OCI-LY1 (cell line): Measurements from ENCODE around the gene PDF.

Source experiments
- H2AFZ ChIP-seq: fragments of 200-600 bp; sonication (generic), shearing (Covaris generic); 2 replicates; pipeline ENCODE4 v1.6.0; 2014; ENCODE audit warnings: antibody characterized with exemption, mild to moderate bottlenecking, low read length
- H3F3A ChIP-seq: fragments of 200-600 bp; sonication (generic), shearing (Covaris generic); 2 replicates; pipeline ENCODE4 v1.6.0; 2014; ENCODE audit warnings: mild to moderate bottlenecking, antibody characterized with exemption, low read length, moderate library complexity; ENCODE audit not compliant: insufficient read depth
- H3K27ac ChIP-seq: fragments of 200-600 bp; sonication (generic); 2 replicates; pipeline ENCODE4 v1.5.1; 2014; ENCODE audit warnings: low read length, mixed run types, mild to moderate bottlenecking, low read depth; ENCODE audit not compliant: poor library complexity, severe bottlenecking
- H3K27me3 ChIP-seq: fragments of 200-600 bp; sonication (generic); 2 replicates; pipeline ENCODE4 v1.6.0; 2014; ENCODE audit warnings: antibody characterized with exemption, mild to moderate bottlenecking, low read length, moderate library complexity; ENCODE audit not compliant: insufficient read depth
- H3K36me3 ChIP-seq: fragments of 200-600 bp; sonication (generic); 2 replicates; pipeline ENCODE4 v1.6.1; 2014; ENCODE audit warnings: mild to moderate bottlenecking, antibody characterized with exemption, low read length, moderate library complexity, mixed read lengths; ENCODE audit not compliant: insufficient read depth
- H3K4me1 ChIP-seq: fragments of 200-600 bp; sonication (generic); 2 replicates; pipeline ENCODE4 v1.5.1; 2014; ENCODE audit warnings: mild to moderate bottlenecking, low read length, moderate library complexity; ENCODE audit not compliant: insufficient read depth, severe bottlenecking
- H3K4me2 ChIP-seq: fragments of 200-600 bp; sonication (generic), shearing (Covaris generic); 2 replicates; pipeline ENCODE4 v1.6.1; 2014; ENCODE audit warnings: low read length
- H3K4me3 ChIP-seq: fragments of 200-600 bp; sonication (generic); 2 replicates; pipeline ENCODE4 v1.5.1; 2014; ENCODE audit warnings: low read length, low read depth, mild to moderate bottlenecking, mixed read lengths; ENCODE audit not compliant: poor library complexity, severe bottlenecking
- H3K79me2 ChIP-seq: fragments of 200-600 bp; shearing (Covaris generic); 2 replicates; pipeline ENCODE4 v1.6.1; 2016; ENCODE audit warnings: mixed run types, low read length, mixed read lengths; ENCODE audit not compliant: insufficient read depth
- H3K9ac ChIP-seq: fragments of 200-600 bp; sonication (generic), shearing (Covaris generic); 2 replicates; pipeline ENCODE4 v1.6.1; 2014; ENCODE audit warnings: mild to moderate bottlenecking, low read length, mixed read lengths
- H3K9me2 ChIP-seq: fragments of 200-600 bp; sonication (generic), shearing (Covaris generic); 2 replicates; pipeline ENCODE4 v1.6.1; 2014; ENCODE audit warnings: low read depth, mild to moderate bottlenecking, low read length, mixed read lengths
- H3K9me3 ChIP-seq: fragments of 200-600 bp; shearing (Covaris generic); 2 replicates; pipeline ENCODE4 v1.6.1; 2014; ENCODE audit warnings: low read length, mixed read lengths
- H4K20me1 ChIP-seq: fragments of 200-600 bp; sonication (generic), shearing (Covaris generic); 2 replicates; pipeline ENCODE4 v1.6.0; 2016; ENCODE audit warnings: mild to moderate bottlenecking, low read length; ENCODE audit not compliant: insufficient read depth
- EZH2 ChIP-seq: fragments of 200-600 bp; sonication (generic), shearing (Covaris generic); IDR thresholded peaks from 2 replicates; pipeline ENCODE4 v1.8.0; 2017; ENCODE audit warnings: borderline replicate concordance, mixed run types, mild to moderate bottlenecking, antibody characterized with exemption, low read length, moderate library complexity, mixed read lengths
- TF ChIP-seq, protein P1 (sequence below): fragments of 200-600 bp; sonication (generic), shearing (Covaris generic); IDR thresholded peaks from 2 replicates; pipeline ENCODE4 v1.5.1; 2017; ENCODE audit warnings: mild to moderate bottlenecking, antibody characterized with exemption, low read length, moderate library complexity, mixed read lengths

Gene PDF, protein sequence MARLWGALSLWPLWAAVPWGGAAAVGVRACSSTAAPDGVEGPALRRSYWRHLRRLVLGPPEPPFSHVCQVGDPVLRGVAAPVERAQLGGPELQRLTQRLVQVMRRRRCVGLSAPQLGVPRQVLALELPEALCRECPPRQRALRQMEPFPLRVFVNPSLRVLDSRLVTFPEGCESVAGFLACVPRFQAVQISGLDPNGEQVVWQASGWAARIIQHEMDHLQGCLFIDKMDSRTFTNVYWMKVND

DNA sequence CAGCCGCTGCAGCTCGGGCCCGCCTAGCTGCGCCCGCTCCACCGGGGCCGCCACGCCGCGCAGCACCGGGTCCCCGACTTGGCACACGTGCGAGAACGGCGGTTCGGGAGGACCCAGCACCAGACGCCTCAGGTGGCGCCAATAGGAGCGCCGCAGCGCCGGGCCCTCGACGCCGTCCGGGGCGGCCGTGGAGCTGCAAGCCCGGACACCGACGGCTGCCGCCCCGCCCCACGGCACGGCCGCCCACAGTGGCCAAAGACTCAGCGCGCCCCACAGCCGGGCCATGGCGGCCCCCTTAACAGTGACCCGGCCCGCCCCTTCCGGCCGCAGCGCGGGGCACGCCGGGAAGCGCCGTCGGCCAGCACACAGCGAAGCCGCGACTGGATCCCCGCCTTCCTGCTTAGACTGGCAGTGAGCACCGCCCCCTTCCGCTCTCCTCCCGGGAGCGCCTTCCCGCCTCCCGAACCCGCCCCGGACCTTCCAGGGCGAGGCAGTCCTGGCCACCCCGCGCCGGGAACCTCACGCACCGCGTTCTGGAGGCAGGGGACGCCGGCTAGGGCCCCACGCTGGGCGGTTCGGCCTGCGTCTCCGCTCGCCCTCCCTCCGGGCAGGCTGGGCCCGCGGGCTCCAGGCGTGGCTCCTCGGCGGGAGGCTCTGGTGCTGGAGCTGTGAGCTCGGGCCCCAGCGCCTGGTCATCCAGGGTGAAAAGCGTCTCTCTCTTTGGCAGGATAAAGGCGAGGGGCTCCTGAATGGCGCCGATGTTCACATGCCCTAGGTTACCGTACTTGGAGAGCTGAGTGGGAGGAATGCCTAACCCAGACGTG is at the start of gene PDF:
PDF (minus strand) TSS at position 303 of the 824 bp plus-strand sequence; CDS start at position 285, 18 bp downstream.
- Histone ChIP-seq H3K9me2 (no peaks in the 10 kb centered on the region), H3K79me2 (peaks cover 39% of the 10 kb centered on the region), H3K4me1 (peaks cover 44% of the 10 kb centered on the region), H3K4me3 (peak within 1 kb of the TSS; percentile 84), H3K27ac (peak within 1 kb of the TSS; percentile 28), H3K27me3 (no peaks in the 10 kb centered on the region), H4K20me1 (no peaks in the 10 kb centered on the region), H2AFZ (no peak within 1 kb of the TSS), H3K36me3 (peaks cover 59% of the 10 kb centered on the region), H3K4me2 (peak within 1 kb of the TSS; percentile 82), H3F3A (no peaks in the 10 kb centered on the region), H3K9ac (peak within 1 kb of the TSS; percentile 76), H3K9me3 (no peaks in the 10 kb centered on the region)
- TF ChIP-seq, protein P1, sequence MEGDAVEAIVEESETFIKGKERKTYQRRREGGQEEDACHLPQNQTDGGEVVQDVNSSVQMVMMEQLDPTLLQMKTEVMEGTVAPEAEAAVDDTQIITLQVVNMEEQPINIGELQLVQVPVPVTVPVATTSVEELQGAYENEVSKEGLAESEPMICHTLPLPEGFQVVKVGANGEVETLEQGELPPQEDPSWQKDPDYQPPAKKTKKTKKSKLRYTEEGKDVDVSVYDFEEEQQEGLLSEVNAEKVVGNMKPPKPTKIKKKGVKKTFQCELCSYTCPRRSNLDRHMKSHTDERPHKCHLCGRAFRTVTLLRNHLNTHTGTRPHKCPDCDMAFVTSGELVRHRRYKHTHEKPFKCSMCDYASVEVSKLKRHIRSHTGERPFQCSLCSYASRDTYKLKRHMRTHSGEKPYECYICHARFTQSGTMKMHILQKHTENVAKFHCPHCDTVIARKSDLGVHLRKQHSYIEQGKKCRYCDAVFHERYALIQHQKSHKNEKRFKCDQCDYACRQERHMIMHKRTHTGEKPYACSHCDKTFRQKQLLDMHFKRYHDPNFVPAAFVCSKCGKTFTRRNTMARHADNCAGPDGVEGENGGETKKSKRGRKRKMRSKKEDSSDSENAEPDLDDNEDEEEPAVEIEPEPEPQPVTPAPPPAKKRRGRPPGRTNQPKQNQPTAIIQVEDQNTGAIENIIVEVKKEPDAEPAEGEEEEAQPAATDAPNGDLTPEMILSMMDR: no peak
- no peak for TF ChIP-seq EZH2

DNA sequence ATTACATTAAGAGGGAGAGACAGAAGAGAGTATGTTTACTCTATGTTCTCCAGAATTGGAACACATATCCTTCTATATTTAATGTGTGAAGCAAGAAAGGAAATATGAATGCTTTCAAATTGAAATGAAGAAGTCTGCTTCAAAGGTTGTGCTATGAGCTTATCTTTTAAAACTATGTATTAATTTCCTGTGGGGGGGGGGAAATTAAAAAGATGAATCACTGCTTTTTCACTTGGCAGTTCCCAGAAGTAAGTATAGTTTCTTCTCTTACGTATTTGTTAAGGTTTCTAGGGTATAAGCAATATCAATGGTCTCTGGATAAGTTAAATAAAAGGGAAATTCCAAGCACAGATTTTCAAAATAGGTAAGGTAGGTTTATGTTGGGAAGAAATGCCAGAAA is 48.4 kb upstream of the PDF start:
- peaks cover 81% of the 10 kb centered on the region for H3K36me3 ChIP-seq
- H3K4me1 ChIP-seq: peaks cover 3% of the 10 kb centered on the region
- H3K27ac ChIP-seq: no peak overlapping the region

DNA sequence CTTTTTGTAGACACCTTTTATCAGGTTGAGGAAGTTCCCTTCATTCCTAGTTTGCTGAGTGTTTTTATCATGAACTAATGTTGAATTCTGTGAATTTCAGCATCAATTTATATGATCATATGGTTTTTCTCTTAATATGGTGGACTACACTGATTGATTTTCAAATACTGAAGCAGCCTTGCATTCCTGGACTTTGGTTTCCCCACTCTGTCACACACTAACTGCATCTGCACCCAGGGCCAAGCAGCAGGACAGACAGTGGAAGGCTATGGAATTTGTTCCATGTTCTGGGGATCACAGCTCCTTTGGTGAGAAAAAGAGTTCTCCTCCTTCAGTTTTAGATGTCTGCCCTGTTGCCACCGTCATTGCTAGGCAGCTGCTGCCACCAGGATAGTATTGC is 47.6 kb upstream of the PDF start:
- Histone ChIP-seq H3K79me2 (peaks cover 7% of the 10 kb centered on the region), H3K36me3 (peaks cover 79% of the 10 kb centered on the region)

More for the DNA sequence above, 48.4 kb upstream of the PDF start:
- H3F3A ChIP-seq: no peaks in the 10 kb centered on the region
- no peak overlapping the region for H3K4me2 ChIP-seq
- H3K9me3 ChIP-seq: no peaks in the 10 kb centered on the region
- H3K4me3 ChIP-seq: no peak overlapping the region
- H3K9me2 ChIP-seq: no peaks in the 10 kb centered on the region
- H3K79me2 ChIP-seq: peaks cover 13% of the 10 kb centered on the region
- no peaks in the 10 kb centered on the region for H3K27me3 ChIP-seq
- TF ChIP-seq, protein P1: no peak
- no peak for TF ChIP-seq EZH2
- H4K20me1 ChIP-seq: no peaks in the 10 kb centered on the region
- no peak overlapping the region for H3K9ac ChIP-seq
- H2AFZ ChIP-seq: no peak overlapping the region

More for the DNA sequence above, 47.6 kb upstream of the PDF start:
- Histone ChIP-seq H3K27ac (no peak overlapping the region), H3K9ac (no peak overlapping the region), H2AFZ (no peak overlapping the region), H4K20me1 (no peaks in the 10 kb centered on the region), H3F3A (no peaks in the 10 kb centered on the region), H3K4me3 (no peak overlapping the region), H3K9me2 (no peaks in the 10 kb centered on the region), H3K4me1 (peaks cover under 1% of the 10 kb centered on the region), H3K9me3 (no peaks in the 10 kb centered on the region), H3K4me2 (no peak overlapping the region), H3K27me3 (no peaks in the 10 kb centered on the region)
- TF ChIP-seq, protein P1: no peak
- TF ChIP-seq EZH2: no peak
